Iris pigment epithelial cell (primary cell): ENCODE measurements around the gene USP24.
"Not testable (repeated sequence)": the region's sequence is repeated elsewhere in the genome, so short reads cannot be mapped to it uniquely, and the experiment has no call there.

Source experiments
- DNase-seq: peaks from one replicate; pipeline ENCODE4 v3.0.0-alpha.2; 2011; ENCODE audit warnings: low read depth

Gene USP24

GRCh38 chr1:55117941-55118340 lies 97.2 kb downstream of the USP24 start:
- no peak for DNase-seq

- not testable (repeated sequence) for DNase-seq
Measured at GRCh38 chr1:55109005-55109404, 106.2 kb downstream of the USP24 start.

GRCh38 chr1:55107101-55107500 lies 108.1 kb downstream of the USP24 start:
- peak; percentile 18 for DNase-seq

GRCh38 chr1:55103891-55104290 lies 111.3 kb downstream of the USP24 start:
- DNase-seq, result no peak

- DNase-seq, result no peak
Measured at GRCh38 chr1:55095095-55095494, 120.1 kb downstream of the USP24 start.

GRCh38 chr1:55092475-55092874 lies 122.7 kb downstream of the USP24 start:
- no peak for DNase-seq

- peak; percentile 53 for DNase-seq
Measured at GRCh38 chr1:55089683-55090082, 125.5 kb downstream of the USP24 start.

GRCh38 chr1:55088413-55088812 lies 126.8 kb downstream of the USP24 start:
- no peak for DNase-seq

- no peak for DNase-seq
Measured at GRCh38 chr1:55087439-55087838, 127.7 kb downstream of the USP24 start.

- no peak for DNase-seq
Measured at GRCh38 chr1:55084257-55084656, 130.9 kb downstream of the USP24 start.

- DNase-seq, result peak; percentile 44
Measured at GRCh38 chr1:55081905-55082296, 133.3 kb downstream of the USP24 start.

GRCh38 chr1:55081188-55081904 lies 133.8 kb downstream of the USP24 start:
- DNase-seq, result peak; percentile 86

- no peak for DNase-seq
Measured at GRCh38 chr1:55079651-55080050, 135.5 kb downstream of the USP24 start.

GRCh38 chr1:55078470-55078869 lies 136.7 kb downstream of the USP24 start:
- no peak for DNase-seq

GRCh38 chr1:55076356-55076755 lies 138.8 kb downstream of the USP24 start:
- DNase-seq, result no peak

GRCh38 chr1:55074455-55074854 lies 140.7 kb downstream of the USP24 start:
- DNase-seq, result no peak

- no peak for DNase-seq
Measured at GRCh38 chr1:55073187-55073916, 141.8 kb downstream of the USP24 start.

GRCh38 chr1:55071477-55071876 lies 143.7 kb downstream of the USP24 start:
- peak; percentile 79 for DNase-seq

- no peak for DNase-seq
Measured at GRCh38 chr1:55070293-55071164, 144.6 kb downstream of the USP24 start.

- no peak for DNase-seq
Measured at GRCh38 chr1:55069280-55069679, 145.9 kb downstream of the USP24 start.

GRCh38 chr1:55068638-55069037 lies 146.5 kb downstream of the USP24 start:
- no peak for DNase-seq

GRCh38 chr1:55067914-55068313 lies 147.2 kb downstream of the USP24 start:
- DNase-seq, result no peak
